ENCODE results near the gene TPP1. TPM values are rescaled to one million over a fixed set of nuclear protein-coding genes. Genes with fewer than 3 reads are reported as not detected.

The TPP1 gene
- total RNA-seq, 1 donor from 2014 or later = 101 TPM

- no peak overlapping the region for H3K27ac Mint-ChIP-seq (ENCODE audit: unreplicated experiment)
- H3K4me1 Mint-ChIP-seq (ENCODE audit: low read depth) = peaks cover 10% of the 10 kb centered on the region
- no peaks in the 10 kb centered on the region for H3K36me3 Mint-ChIP-seq (ENCODE audit: low read depth)
- H3K27me3 Mint-ChIP-seq (ENCODE audit: low read depth) = no peaks in the 10 kb centered on the region
- no peak overlapping the region for H3K4me3 Mint-ChIP-seq (ENCODE audit: unreplicated experiment)
- no peaks in the 10 kb centered on the region for H3K9me3 Mint-ChIP-seq (ENCODE audit: low read depth)
- no peak for DNase-seq (ENCODE audit: low spot score)
- no peak for TF ChIP-seq CTCF (IDR thresholded peaks at IDR 0.05)
Measured at GRCh38 chr11:6653097-6653496, 33.9 kb upstream of the TPP1 start.

DNA sequence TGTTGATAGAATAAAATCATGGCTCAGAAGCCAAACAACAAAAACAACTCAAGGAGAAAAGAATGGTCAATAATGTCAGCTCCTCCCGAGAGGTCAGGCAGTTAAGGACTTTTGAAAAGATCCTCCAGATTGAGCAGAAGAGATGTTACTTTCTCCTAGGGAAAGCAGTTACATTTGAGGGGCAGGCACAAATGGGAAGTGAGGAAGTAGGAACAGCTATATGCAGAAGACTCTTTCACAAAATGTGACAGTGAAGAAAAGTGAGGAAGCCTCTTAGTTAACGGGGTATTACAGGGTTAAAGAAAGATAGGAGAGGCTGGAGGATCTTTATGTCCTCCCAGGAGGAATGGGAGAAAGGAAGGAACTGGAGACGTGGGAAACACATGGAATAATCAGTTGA lies 33.0 kb upstream of the TPP1 start:
- no peak overlapping the region for H3K27ac Mint-ChIP-seq (ENCODE audit: unreplicated experiment)
- TF ChIP-seq CTCF (IDR thresholded peaks at IDR 0.05) = no peak
- DNase-seq (ENCODE audit: low spot score) = no peak

GRCh38 chr11:6650980-6651379 lies 31.8 kb upstream of the TPP1 start:
- Mint-ChIP-seq H3K4me1 (ENCODE audit: low read depth) (peaks cover 1% of the 10 kb centered on the region), H3K36me3 (ENCODE audit: low read depth) (no peaks in the 10 kb centered on the region), H3K27me3 (ENCODE audit: low read depth) (no peaks in the 10 kb centered on the region), H3K9me3 (ENCODE audit: low read depth) (no peaks in the 10 kb centered on the region), H3K27ac (ENCODE audit: unreplicated experiment) (no peak overlapping the region), H3K4me3 (ENCODE audit: unreplicated experiment) (no peak overlapping the region)
- TF ChIP-seq CTCF (IDR thresholded peaks at IDR 0.05) = no peak
- DNase-seq (ENCODE audit: low spot score) = no peak

More for the DNA sequence above, 33.0 kb upstream of the TPP1 start:
- H3K36me3 Mint-ChIP-seq (ENCODE audit: low read depth) = no peaks in the 10 kb centered on the region
- H3K27me3 Mint-ChIP-seq (ENCODE audit: low read depth) = no peaks in the 10 kb centered on the region
- H3K9me3 Mint-ChIP-seq (ENCODE audit: low read depth) = no peaks in the 10 kb centered on the region
- no peak overlapping the region for H3K4me3 Mint-ChIP-seq (ENCODE audit: unreplicated experiment)
- peaks cover 10% of the 10 kb centered on the region for H3K4me1 Mint-ChIP-seq (ENCODE audit: low read depth)

DNA sequence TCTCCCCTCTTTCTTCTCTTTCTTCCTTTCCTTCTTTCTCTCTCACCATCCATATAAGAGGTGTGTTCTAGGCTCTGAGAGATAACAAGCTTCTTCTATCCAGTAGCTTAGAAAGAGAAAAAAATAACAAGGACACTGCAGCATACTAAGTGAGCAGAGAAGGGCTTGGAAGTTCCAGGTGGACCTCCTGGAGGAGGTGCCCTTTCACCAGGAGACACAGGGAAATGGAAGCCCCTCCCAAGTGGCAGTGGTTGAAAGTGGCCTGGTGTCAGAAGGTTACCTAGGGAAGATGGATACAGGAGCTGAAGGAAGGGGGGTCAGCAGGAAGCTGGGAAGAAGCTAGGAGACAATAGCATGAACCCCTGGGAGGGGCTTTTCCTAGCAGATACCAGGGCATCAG lies 30.9 kb upstream of the TPP1 start:
- no peak for TF ChIP-seq CTCF (IDR thresholded peaks at IDR 0.05)
- Mint-ChIP-seq H3K4me3 (ENCODE audit: unreplicated experiment) (no peak overlapping the region), H3K9me3 (ENCODE audit: low read depth) (no peaks in the 10 kb centered on the region), H3K4me1 (ENCODE audit: low read depth) (no peaks in the 10 kb centered on the region), H3K27me3 (ENCODE audit: low read depth) (no peaks in the 10 kb centered on the region), H3K27ac (ENCODE audit: unreplicated experiment) (no peak overlapping the region), H3K36me3 (ENCODE audit: low read depth) (no peaks in the 10 kb centered on the region)
- DNase-seq (ENCODE audit: low spot score) = no peak

- no peak for DNase-seq (ENCODE audit: low spot score)
- no peaks in the 10 kb centered on the region for H3K4me1 Mint-ChIP-seq (ENCODE audit: low read depth)
- H3K27ac Mint-ChIP-seq (ENCODE audit: unreplicated experiment) = no peak overlapping the region
- H3K36me3 Mint-ChIP-seq (ENCODE audit: low read depth) = no peaks in the 10 kb centered on the region
- no peak overlapping the region for H3K4me3 Mint-ChIP-seq (ENCODE audit: unreplicated experiment)
- no peaks in the 10 kb centered on the region for H3K9me3 Mint-ChIP-seq (ENCODE audit: low read depth)
- H3K27me3 Mint-ChIP-seq (ENCODE audit: low read depth) = no peaks in the 10 kb centered on the region
- TF ChIP-seq CTCF (IDR thresholded peaks at IDR 0.05) = no peak
Measured at GRCh38 chr11:6648501-6648900, 29.3 kb upstream of the TPP1 start.

All from chondrocyte (in vitro differentiated cells).